ENCODE data around the gene IGF2R. TPM values are rescaled to one million over a fixed set of nuclear protein-coding genes. Genes with fewer than 3 reads are reported as not detected.
A peak's percentile ranks its signal among the peaks of the same experiment; 100 is the strongest.

IGF2R gene
- total and polyA plus RNA-seq, 2 experiments from 2014 or later = 61.2 to 132 TPM

GRCh38 chr6:160060920-160061447 is 92.1 kb downstream of the IGF2R start:
- no peak overlapping the region for H3K27ac ChIP-seq
- no peaks in the 10 kb centered on the region for H3K79me2 ChIP-seq
- H3K4me1 ChIP-seq (ENCODE audit: insufficient read depth) = no peaks in the 10 kb centered on the region
- no peaks in the 10 kb centered on the region for H4K20me1 ChIP-seq (ENCODE audit: insufficient read depth, poor library complexity, severe bottlenecking)
- no peaks in the 10 kb centered on the region for H3K9me2 ChIP-seq (replicated peaks; ENCODE audit: insufficient read depth)
- no peak for TF ChIP-seq EZH2phosphoT487 (IDR thresholded peaks at IDR 0.05; ENCODE audit: low read depth, severe bottlenecking, unreplicated experiment)
- TF ChIP-seq CTCF (IDR thresholded peaks at IDR 0.05; ENCODE audit: poor library complexity) = no peak
- TF ChIP-seq EZH2 (IDR thresholded peaks at IDR 0.05; ENCODE audit: borderline replicate concordance) = no peak
- no peaks in the 10 kb centered on the region for H3K9me3 ChIP-seq (ENCODE audit: low read depth)
- H3K36me3 ChIP-seq (replicated peaks; ENCODE audit: insufficient read depth, low read depth) = peaks cover 7% of the 10 kb centered on the region
- DNase-seq (ENCODE audit: low spot score) = no peak
- 91% methylated on average over 4 of the region's 4 CpGs for WGBS (ENCODE audit: low lambda C conversion rate, missing lambda C conversion rate)
- no peaks in the 10 kb centered on the region for H3K27me3 ChIP-seq
- no peak overlapping the region for H3K4me3 ChIP-seq
- H3K4me2 ChIP-seq = no peak overlapping the region
- no peak overlapping the region for H2AFZ ChIP-seq

DNA sequence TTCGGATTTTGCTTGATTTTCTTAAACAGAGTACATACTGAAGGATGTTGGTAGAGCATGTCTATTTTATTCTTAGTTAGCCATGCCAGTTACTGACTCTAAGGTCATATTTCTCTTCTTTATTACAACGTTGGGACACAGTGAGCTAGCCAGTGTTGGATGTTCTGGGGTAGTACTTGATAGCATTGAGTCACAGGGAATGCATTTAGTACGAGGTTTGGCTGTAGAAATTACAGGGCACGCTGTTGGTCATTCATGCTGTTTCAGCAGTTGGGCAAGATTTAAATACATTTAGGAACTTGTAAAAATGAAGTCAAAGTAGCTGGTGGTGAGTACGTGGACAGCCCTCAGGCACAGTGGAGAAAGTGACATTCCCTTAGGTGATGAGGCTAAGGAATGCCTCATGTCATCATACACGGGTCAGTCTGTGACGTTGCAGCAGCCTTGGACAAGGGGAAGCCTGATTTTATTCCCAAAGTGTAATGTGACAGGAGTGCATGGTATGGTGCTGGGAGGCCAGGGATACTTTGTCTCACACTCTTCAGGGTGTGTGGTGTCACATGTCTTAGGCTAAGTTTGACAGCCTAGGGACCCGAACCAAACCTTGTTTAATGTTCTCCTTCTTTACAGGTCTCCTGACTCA is 95.0 kb downstream of the IGF2R start:
- TF ChIP-seq CTCF (IDR thresholded peaks at IDR 0.05; ENCODE audit: poor library complexity) (no peak), EZH2 (IDR thresholded peaks at IDR 0.05; ENCODE audit: borderline replicate concordance) (no peak), EZH2phosphoT487 (IDR thresholded peaks at IDR 0.05; ENCODE audit: low read depth, severe bottlenecking, unreplicated experiment) (no peak)
- no peaks in the 10 kb centered on the region for H3K4me1 ChIP-seq (ENCODE audit: insufficient read depth)
- H3K9me2 ChIP-seq (replicated peaks; ENCODE audit: insufficient read depth) = no peaks in the 10 kb centered on the region
- no peaks in the 10 kb centered on the region for H3K27me3 ChIP-seq
- no peak overlapping the region for H3K27ac ChIP-seq
- H3K36me3 ChIP-seq (replicated peaks; ENCODE audit: insufficient read depth, low read depth) = peaks cover 7% of the 10 kb centered on the region
- DNase-seq (ENCODE audit: low spot score) = no peak
- H3K4me2 ChIP-seq = no peak overlapping the region
- H4K20me1 ChIP-seq (ENCODE audit: insufficient read depth, poor library complexity, severe bottlenecking) = no peaks in the 10 kb centered on the region
- H3K79me2 ChIP-seq = no peaks in the 10 kb centered on the region
- WGBS (ENCODE audit: low lambda C conversion rate, missing lambda C conversion rate) = 90% methylated on average over 8 of the region's 8 CpGs
- H3K4me3 ChIP-seq = no peak overlapping the region
- no peaks in the 10 kb centered on the region for H3K9me3 ChIP-seq (ENCODE audit: low read depth)
- no peak overlapping the region for H2AFZ ChIP-seq

GRCh38 chr6:160065200-160065599 is 96.3 kb downstream of the IGF2R start:
- Histone ChIP-seq H3K36me3 (replicated peaks; ENCODE audit: insufficient read depth, low read depth) (peaks cover 7% of the 10 kb centered on the region), H3K9me2 (replicated peaks; ENCODE audit: insufficient read depth) (no peaks in the 10 kb centered on the region), H4K20me1 (ENCODE audit: insufficient read depth, poor library complexity, severe bottlenecking) (no peaks in the 10 kb centered on the region), H3K4me2 (no peak overlapping the region), H2AFZ (no peak overlapping the region), H3K4me3 (no peak overlapping the region), H3K79me2 (no peaks in the 10 kb centered on the region), H3K4me1 (ENCODE audit: insufficient read depth) (no peaks in the 10 kb centered on the region), H3K27ac (peak overlapping the region; percentile 40), H3K9me3 (ENCODE audit: low read depth) (no peaks in the 10 kb centered on the region), H3K27me3 (no peaks in the 10 kb centered on the region)
- WGBS (ENCODE audit: low lambda C conversion rate, missing lambda C conversion rate) = 88% methylated on average over 9 of the region's 9 CpGs
- DNase-seq (ENCODE audit: low spot score) = no peak
- no peak for TF ChIP-seq EZH2 (IDR thresholded peaks at IDR 0.05; ENCODE audit: borderline replicate concordance)
- no peak for TF ChIP-seq EZH2phosphoT487 (IDR thresholded peaks at IDR 0.05; ENCODE audit: low read depth, severe bottlenecking, unreplicated experiment)
- TF ChIP-seq CTCF (IDR thresholded peaks at IDR 0.05; ENCODE audit: poor library complexity) = no peak
